Activated naive CD4-positive, alpha-beta T cell (primary cell): ENCODE data around the gene FMO3.

Experiments used
- DNase-seq, 4 experiments: peaks; one replicate each; lab custom pipeline; 2025; lab: John Stamatoyannopoulos, UW

The FMO3 gene

DNA sequence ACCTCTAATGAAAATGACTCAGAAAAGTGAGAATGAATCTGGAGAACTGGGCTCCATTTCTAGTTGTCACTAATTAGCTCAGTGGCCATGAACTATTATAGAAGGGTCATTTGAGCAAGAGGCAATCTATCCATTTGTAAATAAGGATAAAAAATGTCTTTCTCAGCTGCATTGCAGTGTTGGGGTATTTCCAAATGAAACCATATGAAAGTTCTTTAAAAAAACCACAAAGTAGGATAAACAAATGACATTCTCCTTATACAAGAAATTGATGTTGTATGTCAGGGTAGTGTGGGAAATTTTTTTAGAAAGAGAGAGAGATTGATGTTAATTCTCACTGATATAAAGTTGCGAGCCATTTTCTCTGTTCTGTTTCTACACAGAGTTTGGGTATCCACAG, 26.0 kb downstream of the FMO3 start:
- DNase-seq: no peak

DNA sequence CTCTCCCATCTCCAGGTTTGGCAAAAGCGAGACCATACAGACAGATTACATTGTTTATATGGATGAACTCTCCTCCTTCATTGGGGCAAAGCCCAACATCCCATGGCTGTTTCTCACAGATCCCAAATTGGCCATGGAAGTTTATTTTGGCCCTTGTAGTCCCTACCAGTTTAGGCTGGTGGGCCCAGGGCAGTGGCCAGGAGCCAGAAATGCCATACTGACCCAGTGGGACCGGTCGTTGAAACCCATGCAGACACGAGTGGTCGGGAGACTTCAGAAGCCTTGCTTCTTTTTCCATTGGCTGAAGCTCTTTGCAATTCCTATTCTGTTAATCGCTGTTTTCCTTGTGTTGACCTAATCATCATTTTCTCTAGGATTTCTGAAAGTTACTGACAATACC, 26.4 kb downstream of the FMO3 start:
- DNase-seq: no peak

DNA sequence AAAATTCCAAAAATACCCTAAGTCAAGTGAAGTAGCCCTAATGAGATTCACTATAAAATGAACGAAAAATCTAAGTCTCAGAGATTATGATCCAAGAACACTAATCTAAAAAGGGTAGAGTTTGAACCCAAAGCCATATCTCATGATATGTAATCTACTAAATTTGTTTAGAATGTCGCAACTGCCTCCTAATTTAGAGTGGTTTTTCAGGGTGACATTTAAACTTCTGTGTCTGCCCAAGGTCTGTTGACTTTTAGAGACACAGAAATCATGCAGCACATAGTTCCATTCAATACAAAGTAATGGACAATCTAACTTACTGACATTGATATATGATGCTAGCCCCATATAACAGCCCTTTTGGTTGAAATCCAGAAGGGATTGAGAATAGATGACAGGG, 28.9 kb downstream of the FMO3 start:
- no peak for DNase-seq

DNA sequence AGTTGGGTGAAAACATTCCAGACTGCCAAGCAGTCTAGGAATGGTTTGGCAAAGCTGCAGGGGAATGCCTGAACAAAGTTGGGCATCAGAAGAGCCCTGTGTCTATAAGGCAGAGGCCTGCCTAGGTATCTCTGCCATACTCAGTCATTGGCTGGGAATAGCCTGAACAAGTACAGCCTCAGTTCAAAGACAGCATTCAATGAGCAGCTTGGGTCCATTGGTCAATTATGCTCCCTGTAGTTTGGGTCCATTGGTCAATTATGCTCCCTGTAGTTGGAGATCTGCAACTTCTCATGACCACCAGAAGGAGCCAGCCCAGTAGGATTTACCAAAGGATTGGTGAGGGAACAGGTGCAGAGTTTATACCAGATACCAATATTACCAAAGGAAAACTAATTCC, 31.6 kb downstream of the FMO3 start:
- DNase-seq: no peak

DNA sequence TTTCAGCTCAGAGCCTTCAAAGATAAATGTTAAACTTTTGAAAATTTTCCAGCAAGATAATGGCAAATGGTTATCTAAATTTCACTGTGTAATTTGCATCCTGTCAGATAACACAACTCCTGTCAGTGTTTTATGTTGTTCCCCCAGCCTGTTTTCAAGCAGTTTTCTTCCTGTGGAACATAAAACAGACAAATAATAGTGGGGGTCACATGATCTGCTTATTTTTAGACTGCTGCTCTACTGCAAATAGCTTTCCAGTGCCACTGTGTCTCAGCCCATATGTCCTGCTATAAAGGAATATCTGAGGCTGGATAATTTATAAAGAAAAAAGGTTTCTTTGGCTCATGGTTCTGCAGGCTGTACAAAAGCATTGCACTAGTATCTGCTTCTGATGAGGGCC, 32.2 kb downstream of the FMO3 start:
- DNase-seq: no peak

DNA sequence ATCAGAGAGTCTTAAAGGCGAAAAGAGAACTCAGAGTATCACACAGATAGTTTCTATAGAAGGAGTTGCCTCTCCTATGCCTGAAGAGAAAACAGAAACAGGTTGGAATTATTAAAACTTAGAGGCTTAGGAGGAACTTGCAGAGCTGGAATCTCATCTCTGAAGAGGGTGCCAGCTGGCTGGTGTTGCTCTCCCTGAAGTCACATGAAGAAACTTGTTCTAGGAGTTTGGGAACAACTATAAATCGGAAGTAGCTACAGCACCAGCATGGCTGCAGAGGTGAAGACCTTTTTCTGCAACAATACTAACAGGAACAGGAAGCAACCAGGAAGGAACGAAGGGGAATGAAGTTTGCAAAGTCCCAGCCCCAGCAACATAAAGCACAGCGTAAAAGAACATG, 35.8 kb downstream of the FMO3 start:
- no peak for DNase-seq

DNA sequence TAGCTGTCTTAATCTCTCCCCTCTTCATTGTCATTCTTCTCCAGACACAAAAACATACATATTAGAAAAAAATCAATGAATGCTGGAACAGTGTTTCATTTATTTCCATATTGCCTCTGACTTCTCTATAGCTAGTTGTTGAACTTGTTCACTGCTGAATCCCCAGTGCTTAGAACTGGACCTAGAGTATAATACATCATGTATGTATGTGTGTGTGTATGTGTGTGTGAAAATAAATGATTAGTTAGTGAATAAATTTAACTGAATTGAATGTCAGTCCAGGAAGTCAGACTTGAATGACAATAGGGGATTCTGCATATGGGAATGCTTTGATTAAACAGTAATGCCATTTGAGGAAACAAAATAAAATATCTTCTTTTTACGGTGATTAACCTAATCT, 36.4 kb downstream of the FMO3 start:
- no peak for DNase-seq

DNA sequence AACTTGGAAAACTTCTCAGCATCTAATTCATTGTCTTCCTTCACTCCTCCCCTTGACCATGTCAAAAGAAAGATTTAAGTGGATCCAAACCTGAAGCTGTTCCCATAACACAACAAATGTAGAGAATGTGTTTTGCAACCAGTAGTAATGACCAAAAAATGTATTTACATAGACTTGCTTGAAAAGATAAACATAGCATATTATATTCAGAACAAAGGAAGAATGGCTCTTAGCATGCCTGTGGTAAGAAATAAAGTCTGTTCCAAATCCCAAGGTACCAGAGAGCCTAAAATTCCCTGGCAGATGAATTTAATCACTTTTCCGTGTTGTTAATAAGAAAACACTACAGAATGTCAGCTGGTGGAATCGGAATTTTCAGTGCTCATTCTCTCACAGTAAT, 36.8 kb downstream of the FMO3 start:
- DNase-seq: no peak

DNA sequence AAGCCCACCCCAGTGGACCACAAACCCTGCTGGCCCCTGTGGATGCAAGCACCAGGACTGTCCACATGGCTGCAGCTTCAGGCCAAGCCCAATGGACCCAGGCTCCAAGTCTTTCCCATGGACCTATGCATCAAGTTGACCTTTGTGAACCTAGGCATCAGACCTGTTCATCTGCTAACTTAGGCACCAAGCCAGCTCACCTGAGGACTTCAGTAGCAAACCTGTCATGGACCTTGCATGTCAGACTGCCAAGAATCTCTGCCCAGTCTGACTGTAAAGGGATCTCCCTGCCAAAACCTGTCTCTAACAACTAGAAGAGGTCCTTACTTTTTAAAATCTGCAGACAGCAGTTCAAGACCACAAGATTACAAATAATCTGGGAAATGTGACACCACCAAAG, 37.8 kb downstream of the FMO3 start:
- no peak for DNase-seq

DNA sequence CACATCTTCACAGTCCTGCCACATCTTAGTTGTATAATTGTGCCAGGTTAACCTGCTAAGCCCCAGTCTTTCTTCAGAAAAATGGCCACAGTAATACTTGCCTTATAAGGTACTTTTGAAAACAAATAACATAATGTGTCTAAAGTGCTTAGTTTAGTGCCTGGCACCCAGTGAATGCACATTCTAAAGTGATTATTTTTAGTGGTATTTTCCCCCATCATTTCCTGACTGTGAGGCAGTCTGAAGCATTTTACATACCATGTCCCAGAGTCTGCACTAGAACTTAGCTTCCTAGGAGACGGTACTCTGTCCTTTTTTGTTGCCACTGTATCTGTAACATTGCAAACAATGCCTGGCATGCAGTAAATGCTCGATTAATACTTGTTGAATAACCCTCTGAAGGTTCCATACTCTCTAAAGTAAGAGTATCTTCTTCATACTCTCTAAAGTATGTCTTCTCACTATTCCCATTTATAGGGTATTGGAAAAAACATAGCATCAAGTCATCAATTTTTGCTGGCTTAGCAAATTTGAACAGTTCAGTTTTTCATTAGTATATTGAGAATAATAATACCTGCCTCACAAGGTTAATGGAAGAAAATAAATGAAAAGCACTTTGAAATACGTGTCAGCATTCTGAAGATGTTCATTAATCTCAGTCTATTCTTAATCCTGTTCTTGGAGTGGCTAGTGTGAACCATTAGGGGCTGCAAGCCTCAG, 43.7 kb downstream of the FMO3 start:
- no peak for DNase-seq

DNA sequence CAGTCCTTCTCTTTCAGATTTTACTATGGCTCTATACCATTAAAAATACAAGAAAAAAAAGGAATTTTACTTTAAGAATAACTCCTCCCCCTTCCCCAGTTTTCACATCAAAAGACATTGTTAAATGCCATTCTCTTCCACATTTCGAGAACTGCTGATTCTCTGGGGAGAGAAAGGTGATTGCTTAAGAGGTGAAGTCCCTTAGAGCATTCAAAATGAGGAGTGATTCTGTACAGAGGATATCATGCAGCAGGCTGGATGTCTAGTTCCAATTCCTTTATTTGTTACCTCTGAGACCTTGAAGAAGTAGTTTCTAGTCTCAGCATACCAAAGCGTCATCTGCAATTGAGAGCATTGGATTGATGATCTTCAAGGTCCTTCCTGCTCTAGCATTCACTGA, 46.9 kb downstream of the FMO3 start:
- no peak for DNase-seq

DNA sequence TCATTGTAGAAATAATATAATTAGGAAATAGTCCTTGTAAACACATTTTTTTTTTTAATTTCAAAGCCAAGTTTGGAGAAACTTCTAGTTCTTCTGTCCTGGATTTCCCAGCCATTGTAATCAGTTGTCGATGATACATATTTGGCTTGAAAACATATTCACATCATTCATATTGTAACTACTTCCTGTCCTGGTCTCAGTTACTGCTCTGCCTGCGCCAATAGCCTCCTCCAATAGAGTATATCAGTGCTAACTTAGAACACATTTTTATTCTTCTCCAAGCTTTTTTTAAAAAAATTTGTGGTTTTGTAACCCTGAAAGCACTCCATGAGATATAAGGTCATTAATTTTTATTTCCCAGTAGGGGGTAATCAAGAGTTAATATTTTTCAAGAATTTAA, 48.3 kb downstream of the FMO3 start:
- DNase-seq: no peak

DNA sequence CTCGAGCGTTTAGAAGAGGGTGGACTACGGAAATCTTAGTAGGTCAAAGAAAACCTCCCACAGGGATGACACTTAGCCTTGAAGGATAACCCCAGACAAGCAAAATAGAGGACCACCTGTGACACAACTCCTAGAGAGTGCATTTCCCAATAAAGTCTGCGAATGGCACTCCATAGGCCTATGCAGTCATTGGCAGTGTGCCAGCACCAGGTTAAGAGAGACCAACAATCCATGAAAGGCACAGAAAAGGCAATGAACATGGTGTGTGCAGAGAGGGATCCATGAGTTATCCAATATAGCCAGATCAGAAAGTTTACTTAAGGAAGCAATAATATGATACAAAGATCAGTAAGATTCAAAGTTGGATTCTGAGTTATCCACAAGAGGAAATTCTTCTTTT, 49.2 kb downstream of the FMO3 start:
- DNase-seq: no peak

DNA sequence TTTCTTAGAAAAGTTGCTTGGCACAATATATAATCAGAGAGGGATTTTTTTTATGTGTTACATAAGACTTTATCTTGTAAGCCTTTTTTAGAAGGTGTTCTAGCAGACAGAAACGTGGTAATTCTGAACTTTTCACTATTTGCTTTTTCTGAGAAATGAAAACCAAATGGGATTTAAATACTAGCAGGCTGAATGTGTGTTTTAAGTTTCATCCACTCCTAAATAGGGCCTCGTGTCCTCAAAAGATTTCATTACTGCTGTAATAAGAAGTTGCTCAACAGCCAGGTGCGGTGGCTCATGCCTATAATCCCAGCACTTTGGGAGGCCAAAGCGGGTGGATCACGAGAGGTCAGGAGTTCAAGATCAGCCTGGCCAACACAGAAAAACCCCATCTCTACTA, 49.7 kb downstream of the FMO3 start:
- no peak for DNase-seq

DNA sequence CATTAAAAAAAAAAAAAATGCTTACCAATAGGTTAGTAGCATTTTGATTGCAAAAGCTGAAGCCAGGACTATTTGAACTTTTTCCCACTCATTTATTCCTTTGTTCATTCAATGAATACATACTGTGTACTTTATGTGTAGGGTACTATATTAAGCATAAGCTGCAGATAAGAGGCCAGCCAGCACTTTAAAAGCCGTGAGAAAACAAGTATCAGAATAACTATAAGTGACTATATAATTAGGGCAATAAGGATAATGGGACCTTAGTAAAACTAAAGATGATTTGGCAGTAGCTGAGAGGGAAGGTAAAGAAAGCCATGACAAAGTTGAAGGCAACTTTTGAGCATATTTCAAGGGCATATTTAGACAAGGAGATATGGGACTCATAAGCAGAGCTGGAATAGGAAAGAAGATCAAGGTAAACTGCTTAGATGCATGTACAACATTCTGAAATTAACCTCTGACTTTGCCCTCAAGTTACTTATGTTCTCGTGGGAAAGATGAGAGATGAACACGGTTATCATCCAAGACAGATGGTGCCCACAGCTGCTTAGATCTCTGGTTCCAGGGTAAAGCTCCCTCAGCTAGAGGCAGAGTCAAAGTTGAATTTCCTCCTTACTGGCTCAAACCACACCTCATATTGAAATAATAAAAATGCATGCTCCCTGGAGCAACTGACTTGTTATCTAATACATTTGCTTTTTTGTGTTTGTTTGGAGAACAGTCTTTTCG, 50.4 kb downstream of the FMO3 start:
- no peak for DNase-seq

DNA sequence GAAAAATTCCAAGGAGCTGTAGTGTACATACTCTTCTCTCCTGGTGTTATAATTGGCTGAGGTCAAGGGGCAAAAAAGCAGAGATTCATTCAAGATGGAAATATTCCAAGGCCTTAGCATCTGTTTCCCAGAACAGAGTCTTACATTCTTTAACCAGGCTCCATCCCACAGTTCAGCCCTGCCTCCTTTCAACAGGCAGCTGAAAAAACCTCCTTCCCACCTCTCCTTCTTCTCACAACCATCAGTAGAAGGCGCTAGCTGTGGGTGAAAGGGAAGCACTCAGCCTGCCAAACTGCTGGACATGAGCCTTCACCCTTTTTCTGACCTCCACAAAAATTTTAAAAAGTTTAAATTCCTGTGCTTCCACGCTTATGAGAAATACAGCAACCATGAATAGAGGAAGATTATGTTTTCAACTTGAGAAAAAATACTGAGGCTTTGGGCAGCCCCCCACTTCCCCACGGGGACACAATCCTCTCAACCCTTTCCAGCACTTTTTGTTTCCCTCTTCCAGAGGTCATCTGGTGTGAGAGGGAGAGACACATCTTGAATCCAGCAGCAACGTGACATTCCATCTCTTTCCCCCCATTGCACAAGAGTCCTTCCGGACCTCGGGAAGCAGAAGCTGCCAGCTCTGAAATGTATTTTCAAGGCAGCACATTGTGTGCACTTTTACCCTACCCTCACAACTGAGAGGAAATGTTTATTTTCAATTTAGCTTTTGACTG, 51.1 kb downstream of the FMO3 start:
- DNase-seq: no peak

DNA sequence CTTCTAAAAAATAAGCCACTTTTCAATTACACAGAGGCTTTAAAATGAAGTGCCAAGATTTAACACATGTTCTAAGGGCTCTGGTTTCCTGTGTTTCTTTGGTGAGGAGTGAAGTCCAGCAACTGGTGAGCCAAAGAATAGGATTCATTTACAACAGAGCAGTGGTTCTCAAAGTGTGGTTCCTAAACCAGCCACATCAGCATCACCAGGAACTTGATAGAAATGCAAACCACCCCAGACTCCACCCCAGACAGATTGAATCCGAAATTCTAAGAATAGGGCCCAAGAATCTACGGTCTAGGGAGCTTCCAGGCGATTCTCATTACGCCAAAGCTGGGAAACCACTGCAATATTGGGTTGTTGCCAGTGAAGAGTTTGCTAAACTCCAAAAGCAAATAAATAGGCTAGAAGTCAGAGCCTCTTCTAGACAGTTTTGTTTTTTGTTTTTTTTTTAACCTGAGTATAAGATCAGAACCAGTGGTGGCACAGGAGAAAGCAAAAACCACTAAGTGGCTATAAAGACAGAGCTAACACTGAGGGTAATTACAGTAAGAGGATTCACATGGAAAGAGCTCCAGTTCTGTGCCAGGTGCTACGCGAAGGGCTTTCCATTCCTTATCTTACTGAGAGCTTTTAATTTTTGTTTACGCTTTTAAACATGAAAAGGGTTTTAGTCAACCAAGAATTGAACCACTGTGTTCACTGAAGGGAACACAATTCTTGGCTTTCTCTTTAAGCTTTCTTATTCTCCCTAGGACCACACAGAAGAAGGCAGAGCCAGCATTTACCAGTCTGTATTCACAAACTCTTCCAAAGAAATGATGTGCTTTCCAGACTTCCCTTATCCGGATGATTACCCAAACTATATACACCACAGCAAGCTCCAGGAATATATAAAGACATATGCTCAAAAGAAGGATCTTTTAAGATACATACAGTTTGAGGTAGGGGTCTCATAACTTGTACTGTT, 52.0 kb downstream of the FMO3 start:
- no peak for DNase-seq

DNA sequence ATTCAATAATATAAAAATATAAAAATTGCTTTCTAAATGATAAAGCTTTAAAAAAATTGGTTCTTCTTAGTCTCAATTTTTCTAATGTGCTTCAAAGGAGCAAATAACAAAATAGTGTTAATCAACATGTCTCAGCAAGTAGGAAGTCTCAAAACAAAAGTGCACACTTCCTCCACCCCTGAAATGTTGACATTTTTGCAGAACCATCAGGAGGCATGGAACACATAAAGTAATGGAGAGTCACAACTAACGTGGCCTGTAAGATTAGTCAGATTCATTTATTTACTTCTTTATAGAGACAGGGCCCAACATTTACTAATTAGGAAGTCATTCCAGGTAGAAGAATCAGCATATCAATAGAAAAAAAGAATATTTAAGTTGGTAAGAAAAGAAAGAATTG, 59.5 kb downstream of the FMO3 start:
- no peak for DNase-seq

DNA sequence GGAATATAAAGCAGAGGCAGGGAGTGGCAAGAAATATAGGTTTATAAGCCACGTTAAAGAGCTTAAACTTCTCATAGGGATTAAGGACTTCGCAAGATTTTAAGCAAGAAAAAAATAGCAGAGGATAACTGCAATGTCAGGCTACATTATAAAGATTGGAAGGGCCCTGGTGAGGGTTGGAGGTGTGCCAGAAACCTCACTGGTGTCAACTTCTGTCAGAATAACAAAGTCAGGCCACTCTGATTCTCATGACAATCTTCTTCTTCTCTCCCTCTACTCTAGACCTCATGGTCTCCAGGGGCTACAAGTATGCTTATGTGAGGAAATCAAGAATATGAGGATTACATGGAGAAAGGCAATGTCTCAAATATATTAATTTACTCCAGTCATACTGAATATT, 61.8 kb downstream of the FMO3 start:
- DNase-seq: no peak

DNA sequence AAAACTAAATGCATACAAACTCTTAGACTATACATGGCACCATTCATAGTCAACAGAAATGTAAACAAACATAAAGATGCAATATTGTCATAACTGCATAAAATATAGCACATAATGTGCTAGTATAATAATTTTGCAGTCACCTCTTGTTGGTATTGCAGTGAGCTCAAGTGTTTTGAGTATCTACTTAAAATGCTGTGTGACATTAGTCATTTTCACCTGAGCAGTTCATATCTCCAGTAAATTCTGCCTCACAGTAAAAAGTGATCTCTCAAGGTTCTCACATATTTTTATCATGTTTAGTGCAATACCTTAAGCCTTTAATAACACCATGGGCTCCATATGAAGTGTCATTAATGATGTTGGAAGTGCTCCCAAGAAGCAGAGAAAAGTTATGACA, 64.8 kb downstream of the FMO3 start:
- DNase-seq: no peak

DNA sequence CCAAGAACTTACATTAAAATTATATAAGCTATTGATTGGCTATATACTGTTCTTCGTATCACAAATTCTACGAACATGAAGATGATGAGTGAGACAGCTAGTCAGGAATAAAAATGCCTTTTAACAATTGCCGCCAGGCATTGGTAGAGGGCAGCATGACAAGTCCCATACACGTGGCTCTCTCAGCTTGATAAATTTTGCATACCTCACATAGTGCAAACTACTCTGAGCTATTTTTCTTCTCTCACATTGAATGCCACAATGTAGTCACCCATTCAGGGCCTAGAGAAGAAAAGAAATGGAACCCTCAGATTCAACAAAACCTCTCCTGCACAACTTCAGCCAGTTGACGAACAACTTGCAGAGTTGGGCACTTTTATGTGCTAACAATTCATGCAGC, 67.4 kb downstream of the FMO3 start:
- no peak for DNase-seq

DNA sequence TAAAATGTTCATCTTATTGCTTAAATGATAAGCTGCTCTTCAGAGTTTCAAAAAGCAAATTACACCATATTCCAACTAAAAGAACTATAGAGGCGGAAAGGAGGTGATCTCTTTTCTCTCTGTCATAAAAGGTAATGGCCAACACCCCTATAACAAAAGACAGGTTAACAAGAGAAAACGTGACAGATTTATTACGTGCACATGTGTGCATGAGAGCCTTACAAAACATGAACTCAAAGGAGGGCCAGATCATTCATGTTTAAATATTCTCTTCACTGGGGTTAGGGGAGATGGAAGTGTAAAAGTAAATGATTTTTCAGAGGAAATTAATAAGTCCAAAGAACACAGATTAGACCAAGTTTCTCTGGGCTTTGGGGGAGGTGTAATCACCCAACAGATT, 67.8 kb downstream of the FMO3 start:
- DNase-seq: no peak
